Neural cell (in vitro differentiated cells): ENCODE results near the gene FBP2. TPM values are rescaled to one million over a fixed set of nuclear protein-coding genes. Genes with fewer than 3 reads are reported as not detected.

Experiments used
- H2AFZ ChIP-seq: fragments of 200-600, 300-800 bp; sonication (generic), shearing (Covaris generic); 2 replicates; pipeline ENCODE4 v1.6.0; 2014; ENCODE audit warnings: low read depth, mild to moderate bottlenecking, antibody characterized with exemption, low read length, moderate library complexity
- H3F3A ChIP-seq: fragments of 200-600 bp; shearing (Covaris generic); 2 replicates; pipeline ENCODE4 v1.6.1; 2016; ENCODE audit warnings: mild to moderate bottlenecking, moderate library complexity, mixed read lengths, antibody characterized with exemption, low read length; ENCODE audit not compliant: insufficient read depth, poor library complexity, severe bottlenecking
- H3K27ac ChIP-seq: fragments of 200-600, 300-800 bp; sonication (generic), shearing (Covaris generic); 2 replicates; pipeline ENCODE4 v1.5.1; 2014; ENCODE audit warnings: mild to moderate bottlenecking, low read length, moderate library complexity
- H3K27me3 ChIP-seq: fragments of 300-800, 200-600 bp; sonication (generic), shearing (Covaris generic); 2 replicates; pipeline ENCODE4 v1.6.0; 2014; ENCODE audit warnings: mild to moderate bottlenecking, low read depth, low read length, moderate library complexity; ENCODE audit not compliant: insufficient read depth
- H3K36me3 ChIP-seq: fragments of 300-800, 200-600 bp; sonication (generic), shearing (Covaris generic); 2 replicates; pipeline ENCODE4 v1.5.1; 2014; ENCODE audit warnings: mild to moderate bottlenecking, antibody characterized with exemption, low read length, moderate library complexity; ENCODE audit not compliant: insufficient read depth
- H3K4me2 ChIP-seq: fragments of 300-800, 200-600 bp; sonication (generic), shearing (Covaris generic); 2 replicates; pipeline ENCODE4 v1.6.0; 2014; ENCODE audit warnings: mild to moderate bottlenecking, low read length
- H3K4me3 ChIP-seq: fragments of 300-800, 200-600 bp; sonication (generic), shearing (Covaris generic); 2 replicates; pipeline ENCODE4 v1.5.1; 2014; ENCODE audit warnings: mild to moderate bottlenecking, low read length, moderate library complexity
- H3K79me2 ChIP-seq: fragments of 200-600 bp; shearing (Covaris generic); replicated peaks from 2 replicates; pipeline ENCODE4 v1.6.0; 2014; ENCODE audit warnings: mild to moderate bottlenecking, low read length, moderate library complexity; ENCODE audit not compliant: insufficient read depth
- H3K9ac ChIP-seq: fragments of 300-800, 200-600 bp; sonication (generic), shearing (Covaris generic); 2 replicates; pipeline ENCODE4 v1.6.1; 2016; ENCODE audit warnings: mild to moderate bottlenecking, low read length, mixed read lengths
- H3K9me2 ChIP-seq: fragments of 200-600 bp; shearing (Covaris generic); 2 replicates; pipeline ENCODE4 v1.6.1; 2016; ENCODE audit warnings: mild to moderate bottlenecking, low read length, mixed read lengths; ENCODE audit not compliant: insufficient read depth
- H3K9me3 ChIP-seq: fragments of 200-600, 300-800 bp; sonication (generic), shearing (Covaris generic); 2 replicates; pipeline ENCODE4 v1.6.1; 2016; ENCODE audit warnings: mild to moderate bottlenecking, mixed run types, low read length, moderate library complexity, mixed read lengths
- H4K20me1 ChIP-seq: fragments of 200-600 bp; shearing (Covaris generic); 2 replicates; pipeline ENCODE4 v1.6.1; 2016; ENCODE audit warnings: mild to moderate bottlenecking, mixed run types; ENCODE audit not compliant: insufficient read depth
- CTCF ChIP-seq: fragments of 450-650 bp; IDR thresholded peaks from 2 replicates; pipeline ENCODE4 v1.5.1; 2014; ENCODE audit warnings: antibody characterized with exemption, mild to moderate bottlenecking, moderate library complexity; ENCODE audit not compliant: poor library complexity, severe bottlenecking
- EP300 ChIP-seq: fragments of 450-650 bp; conservative IDR thresholded peaks from 2 replicates; pipeline ENCODE4 v1.6.1; 2014; ENCODE audit warnings: antibody characterized with exemption, mild to moderate bottlenecking, moderate library complexity; ENCODE audit not compliant: poor library complexity, severe bottlenecking
- EZH2 ChIP-seq: fragments of 200-600, 300-800 bp; shearing (Covaris generic), sonication (generic); IDR thresholded peaks from 2 replicates; pipeline ENCODE4 v1.6.1; 2014; ENCODE audit warnings: antibody characterized with exemption, low read length, borderline replicate concordance, mild to moderate bottlenecking; ENCODE audit not compliant: insufficient read depth, poor library complexity, severe bottlenecking
- MXI1 ChIP-seq: fragments of 450-650 bp; conservative IDR thresholded peaks from 2 replicates; pipeline ENCODE4 v1.6.1; 2014; ENCODE audit warnings: antibody characterized with exemption, mild to moderate bottlenecking; ENCODE audit not compliant: poor library complexity, severe bottlenecking
- POLR2AphosphoS5 ChIP-seq: IDR thresholded peaks from 2 replicates; pipeline ENCODE4 v1.6.1; 2012
- RAD21 ChIP-seq: fragments of 450-650 bp; conservative IDR thresholded peaks from 2 replicates; pipeline ENCODE4 v1.6.1; 2014; ENCODE audit warnings: antibody characterized with exemption, mild to moderate bottlenecking, moderate library complexity
- SMC3 ChIP-seq: fragments of 450-650 bp; conservative IDR thresholded peaks from 2 replicates; pipeline ENCODE4 v1.6.1; 2014; ENCODE audit warnings: antibody characterized with exemption, mild to moderate bottlenecking, moderate library complexity; ENCODE audit not compliant: poor library complexity
- TAF1 ChIP-seq: IDR thresholded peaks from 2 replicates; pipeline ENCODE4 v1.6.1; 2012; ENCODE audit warnings: low read depth
- polyA plus RNA-seq: library from polyadenylated mRNA; depleted of rRNA; stranded (reverse); fragments of >200 nt; gene quantifications from 2 replicates; pipeline ENCODE4 v1.2.3, GENCODE V29; 2014
- TF ChIP-seq, protein P1 (sequence below): IDR thresholded peaks from 2 replicates; pipeline ENCODE4 v1.6.1; 2012; ENCODE audit warnings: borderline replicate concordance

The FBP2 gene
- polyA plus RNA-seq, 1 donor from 2014 or later: not detected

DNA sequence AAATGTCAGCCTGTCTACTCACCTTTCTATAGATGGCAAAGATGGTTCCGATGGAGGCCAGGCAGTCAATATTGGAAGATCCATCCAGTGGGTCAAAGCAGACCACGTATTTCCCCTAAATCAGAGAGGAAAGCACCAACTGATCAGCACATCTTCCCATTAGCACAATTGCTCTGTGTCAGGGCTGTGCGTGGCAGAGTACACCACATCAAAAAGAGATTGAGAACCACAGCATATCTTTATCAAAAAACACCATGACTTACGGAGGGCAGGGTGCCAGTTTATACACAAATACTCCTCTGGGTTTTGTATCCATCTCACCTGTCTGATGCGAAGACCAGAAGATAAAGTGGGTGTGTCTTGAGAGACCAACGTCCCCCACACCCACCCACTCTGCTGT lies 9.1 kb downstream of the FBP2 start:
- H3K79me2 ChIP-seq: no peaks in the 10 kb centered on the region
- no peak overlapping the region for H3K9ac ChIP-seq
- no peaks in the 10 kb centered on the region for H3K27me3 ChIP-seq
- H2AFZ ChIP-seq: no peak overlapping the region
- no peak overlapping the region for H3K4me3 ChIP-seq
- H4K20me1 ChIP-seq: no peaks in the 10 kb centered on the region
- H3K4me2 ChIP-seq: no peak overlapping the region
- H3K27ac ChIP-seq: no peak overlapping the region
- TF ChIP-seq EP300: no peak
- TF ChIP-seq, protein P1, sequence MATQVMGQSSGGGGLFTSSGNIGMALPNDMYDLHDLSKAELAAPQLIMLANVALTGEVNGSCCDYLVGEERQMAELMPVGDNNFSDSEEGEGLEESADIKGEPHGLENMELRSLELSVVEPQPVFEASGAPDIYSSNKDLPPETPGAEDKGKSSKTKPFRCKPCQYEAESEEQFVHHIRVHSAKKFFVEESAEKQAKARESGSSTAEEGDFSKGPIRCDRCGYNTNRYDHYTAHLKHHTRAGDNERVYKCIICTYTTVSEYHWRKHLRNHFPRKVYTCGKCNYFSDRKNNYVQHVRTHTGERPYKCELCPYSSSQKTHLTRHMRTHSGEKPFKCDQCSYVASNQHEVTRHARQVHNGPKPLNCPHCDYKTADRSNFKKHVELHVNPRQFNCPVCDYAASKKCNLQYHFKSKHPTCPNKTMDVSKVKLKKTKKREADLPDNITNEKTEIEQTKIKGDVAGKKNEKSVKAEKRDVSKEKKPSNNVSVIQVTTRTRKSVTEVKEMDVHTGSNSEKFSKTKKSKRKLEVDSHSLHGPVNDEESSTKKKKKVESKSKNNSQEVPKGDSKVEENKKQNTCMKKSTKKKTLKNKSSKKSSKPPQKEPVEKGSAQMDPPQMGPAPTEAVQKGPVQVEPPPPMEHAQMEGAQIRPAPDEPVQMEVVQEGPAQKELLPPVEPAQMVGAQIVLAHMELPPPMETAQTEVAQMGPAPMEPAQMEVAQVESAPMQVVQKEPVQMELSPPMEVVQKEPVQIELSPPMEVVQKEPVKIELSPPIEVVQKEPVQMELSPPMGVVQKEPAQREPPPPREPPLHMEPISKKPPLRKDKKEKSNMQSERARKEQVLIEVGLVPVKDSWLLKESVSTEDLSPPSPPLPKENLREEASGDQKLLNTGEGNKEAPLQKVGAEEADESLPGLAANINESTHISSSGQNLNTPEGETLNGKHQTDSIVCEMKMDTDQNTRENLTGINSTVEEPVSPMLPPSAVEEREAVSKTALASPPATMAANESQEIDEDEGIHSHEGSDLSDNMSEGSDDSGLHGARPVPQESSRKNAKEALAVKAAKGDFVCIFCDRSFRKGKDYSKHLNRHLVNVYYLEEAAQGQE: no peak
- TF ChIP-seq POLR2AphosphoS5: no peak
- TF ChIP-seq EZH2: no peak
- TF ChIP-seq RAD21: no peak
- no peak for TF ChIP-seq TAF1
- no peak for TF ChIP-seq MXI1
- no peak for TF ChIP-seq CTCF
- no peak for TF ChIP-seq SMC3
- H3K9me3 ChIP-seq: no peaks in the 10 kb centered on the region
- no peaks in the 10 kb centered on the region for H3K36me3 ChIP-seq
- no peaks in the 10 kb centered on the region for H3F3A ChIP-seq
- no peaks in the 10 kb centered on the region for H3K9me2 ChIP-seq

- Histone ChIP-seq H3F3A (no peaks in the 10 kb centered on the region), H3K79me2 (no peaks in the 10 kb centered on the region), H3K9me2 (no peaks in the 10 kb centered on the region), H3K4me3 (no peak overlapping the region), H3K4me2 (no peak overlapping the region), H4K20me1 (no peaks in the 10 kb centered on the region), H3K27me3 (no peaks in the 10 kb centered on the region), H3K36me3 (no peaks in the 10 kb centered on the region), H3K27ac (no peak overlapping the region), H2AFZ (no peak overlapping the region), H3K9me3 (no peaks in the 10 kb centered on the region), H3K9ac (no peak overlapping the region)
- TF ChIP-seq SMC3 (no peak), EZH2 (no peak), EP300 (no peak), CTCF (no peak), MXI1 (no peak), POLR2AphosphoS5 (no peak), TAF1 (no peak), RAD21 (no peak)
- TF ChIP-seq, protein P1: no peak
Observed at GRCh38 chr9:94581728-94582127, 11.9 kb downstream of the FBP2 start.
